ENCODE measurements around the gene MPRIP.

MPRIP gene

GRCh38 chr17:17076066-17076465 lies 33.8 kb downstream of the MPRIP start:
- no peaks in the 10 kb centered on the region for H3K9me3 ChIP-seq (ENCODE audit: severe bottlenecking)
- no peak overlapping the region for H3K4me3 ChIP-seq (ENCODE audit: low read depth, low read length)
- no peaks in the 10 kb centered on the region for H3K27me3 ChIP-seq (ENCODE audit: insufficient read depth, low read depth, severe bottlenecking)
- no peak for DNase-seq
- H3K36me3 ChIP-seq: peaks cover 64% of the 10 kb centered on the region
- no peak for TF ChIP-seq CTCF (IDR thresholded peaks at IDR 0.05; ENCODE audit: low read depth, low read length)
- H3K27ac ChIP-seq: no peak overlapping the region

- Histone ChIP-seq H3K9me3 (ENCODE audit: severe bottlenecking) (no peaks in the 10 kb centered on the region), H3K27ac (no peak overlapping the region), H3K36me3 (peaks cover 61% of the 10 kb centered on the region), H3K27me3 (ENCODE audit: insufficient read depth, low read depth, severe bottlenecking) (no peaks in the 10 kb centered on the region), H3K4me3 (ENCODE audit: low read depth, low read length) (no peak overlapping the region)
- TF ChIP-seq CTCF (IDR thresholded peaks at IDR 0.05; ENCODE audit: low read depth, low read length): no peak
- no peak for DNase-seq
These were observed 34.8 kb downstream of the MPRIP start for GRCh38 chr17:17077101-17077500.

GRCh38 chr17:17077861-17078732 lies 35.8 kb downstream of the MPRIP start:
- no peak for TF ChIP-seq CTCF (IDR thresholded peaks at IDR 0.05; ENCODE audit: low read depth, low read length)
- Histone ChIP-seq H3K27ac (peak overlapping the region; percentile 46), H3K36me3 (peaks cover 63% of the 10 kb centered on the region), H3K27me3 (ENCODE audit: insufficient read depth, low read depth, severe bottlenecking) (no peaks in the 10 kb centered on the region), H3K4me3 (ENCODE audit: low read depth, low read length) (no peak overlapping the region), H3K9me3 (ENCODE audit: severe bottlenecking) (no peaks in the 10 kb centered on the region)
- DNase-seq: no peak

- TF ChIP-seq CTCF (IDR thresholded peaks at IDR 0.05; ENCODE audit: low read depth, low read length): no peak
- no peaks in the 10 kb centered on the region for H3K9me3 ChIP-seq (ENCODE audit: severe bottlenecking)
- H3K27me3 ChIP-seq (ENCODE audit: insufficient read depth, low read depth, severe bottlenecking): no peaks in the 10 kb centered on the region
- H3K36me3 ChIP-seq: peaks cover 62% of the 10 kb centered on the region
- peak overlapping the region; percentile 46 for H3K27ac ChIP-seq
- DNase-seq: no peak
- no peak overlapping the region for H3K4me3 ChIP-seq (ENCODE audit: low read depth, low read length)
These were observed 36.6 kb downstream of the MPRIP start for GRCh38 chr17:17078832-17079231.

- H3K9me3 ChIP-seq (ENCODE audit: severe bottlenecking): no peaks in the 10 kb centered on the region
- peak; percentile 26; the same call in 1 of the 2 replicates for TF ChIP-seq CTCF (IDR thresholded peaks at IDR 0.05; ENCODE audit: low read depth, low read length)
- no peaks in the 10 kb centered on the region for H3K27me3 ChIP-seq (ENCODE audit: insufficient read depth, low read depth, severe bottlenecking)
- peak; percentile 79 for DNase-seq
- peaks cover 65% of the 10 kb centered on the region for H3K36me3 ChIP-seq
- no peak overlapping the region for H3K4me3 ChIP-seq (ENCODE audit: low read depth, low read length)
- H3K27ac ChIP-seq: peak overlapping the region; percentile 46
These were observed 37.1 kb downstream of the MPRIP start for GRCh38 chr17:17079336-17079735.
